ENCODE measurements around the gene SLC38A4. TPM values are rescaled to one million over a fixed set of nuclear protein-coding genes. Genes with fewer than 3 reads are reported as not detected.
A peak's percentile ranks its signal among the peaks of the same experiment; 100 is the strongest.

Gene SLC38A4
- total RNA-seq, 1 experiment from 2014 or later: 20.1 TPM

- CTCF ChIA-PET: no interaction called here
- BruUV-seq (replicated peaks): no TSS peak
- H3K9me3 ChIP-seq: no peaks in the 10 kb centered on the region
- intact Hi-C loops (cut with micrococcal nuclease; ENCODE audit: unreplicated experiment): no loop called here
- peaks cover 48% of the 10 kb centered on the region for H3K4me1 ChIP-seq
- Mint-ChIP-seq H3K4me3 (ENCODE audit: unreplicated experiment) (no peak overlapping the region), H3K27ac (ENCODE audit: unreplicated experiment) (no peak overlapping the region), H3K27me3 (ENCODE audit: insufficient read depth, unreplicated experiment) (no peaks in the 10 kb centered on the region), H3K36me3 (ENCODE audit: insufficient read depth, unreplicated experiment) (peaks cover 5% of the 10 kb centered on the region), H3K4me1 (ENCODE audit: low read depth, unreplicated experiment) (peaks cover 41% of the 10 kb centered on the region), H3K9me3 (ENCODE audit: unreplicated experiment) (no peaks in the 10 kb centered on the region)
- H3K4me3 ChIP-seq (ENCODE audit: low read depth, low read length): no peak overlapping the region
- H3K36me3 ChIP-seq (ENCODE audit: control insufficient read depth, insufficient read depth, low read length): no peaks in the 10 kb centered on the region
- POLR2A ChIA-PET: no interaction called here
- no peaks in the 10 kb centered on the region for H3K27me3 ChIP-seq (replicated peaks; ENCODE audit: control insufficient read depth, insufficient read depth, low read length)
- no peak for TF ChIP-seq CTCF (IDR thresholded peaks at IDR 0.05; ENCODE audit: insufficient read depth in 1 of 2, low read depth in 1 of 2, low read length in 1 of 2, severe bottlenecking in 1 of 2, unreplicated experiment in 1 of 2)
- DNase-seq: no peak
Measured at GRCh38 chr12:46774322-46774633, 51.5 kb downstream of the SLC38A4 start.

GRCh38 chr12:46773586-46774321 is 52.0 kb downstream of the SLC38A4 start:
- Histone ChIP-seq H3K4me1 (peaks cover 53% of the 10 kb centered on the region), H3K36me3 (ENCODE audit: control insufficient read depth, insufficient read depth, low read length) (no peaks in the 10 kb centered on the region), H3K4me3 (ENCODE audit: low read depth, low read length) (no peak overlapping the region), H3K27me3 (replicated peaks; ENCODE audit: control insufficient read depth, insufficient read depth, low read length) (no peaks in the 10 kb centered on the region), H3K9me3 (no peaks in the 10 kb centered on the region)
- peaks cover 5% of the 10 kb centered on the region for H3K36me3 Mint-ChIP-seq (ENCODE audit: insufficient read depth, unreplicated experiment)
- TF ChIP-seq CTCF (IDR thresholded peaks at IDR 0.05; ENCODE audit: insufficient read depth in 1 of 2, low read depth in 1 of 2, low read length in 1 of 2, severe bottlenecking in 1 of 2, unreplicated experiment in 1 of 2): no peak
- ChIA-PET CTCF (no interaction called here), POLR2A (no interaction called here)
- peaks cover 45% of the 10 kb centered on the region for H3K4me1 Mint-ChIP-seq (ENCODE audit: low read depth, unreplicated experiment)
- no peaks in the 10 kb centered on the region for H3K9me3 Mint-ChIP-seq (ENCODE audit: unreplicated experiment)
- H3K4me3 Mint-ChIP-seq (ENCODE audit: unreplicated experiment): no peak overlapping the region
- BruUV-seq (replicated peaks): no TSS peak
- no peak for DNase-seq
- intact Hi-C loops (cut with micrococcal nuclease; ENCODE audit: unreplicated experiment): no loop called here
- no peak overlapping the region for H3K27ac Mint-ChIP-seq (ENCODE audit: unreplicated experiment)
- no peaks in the 10 kb centered on the region for H3K27me3 Mint-ChIP-seq (ENCODE audit: insufficient read depth, unreplicated experiment)

GRCh38 chr12:46771268-46771827 is 54.4 kb downstream of the SLC38A4 start:
- Histone ChIP-seq H3K9me3 (no peaks in the 10 kb centered on the region), H3K27me3 (replicated peaks; ENCODE audit: control insufficient read depth, insufficient read depth, low read length) (no peaks in the 10 kb centered on the region), H3K4me1 (peaks cover 55% of the 10 kb centered on the region), H3K4me3 (ENCODE audit: low read depth, low read length) (no peak overlapping the region), H3K36me3 (ENCODE audit: control insufficient read depth, insufficient read depth, low read length) (no peaks in the 10 kb centered on the region)
- DNase-seq: no peak
- Mint-ChIP-seq H3K27me3 (ENCODE audit: insufficient read depth, unreplicated experiment) (no peaks in the 10 kb centered on the region), H3K4me3 (ENCODE audit: unreplicated experiment) (no peak overlapping the region), H3K27ac (ENCODE audit: unreplicated experiment) (peak overlapping the region; percentile 81), H3K36me3 (ENCODE audit: insufficient read depth, unreplicated experiment) (peaks cover 5% of the 10 kb centered on the region), H3K9me3 (ENCODE audit: unreplicated experiment) (no peaks in the 10 kb centered on the region), H3K4me1 (ENCODE audit: low read depth, unreplicated experiment) (peaks cover 47% of the 10 kb centered on the region)
- ChIA-PET POLR2A (no interaction called here), CTCF (interaction anchor here (1.3 kb wide), 1 partner anchor 25 kb away, joined by 5 read pairs; no protein-coding TSS in a partner anchor)
- intact Hi-C loops (cut with micrococcal nuclease; ENCODE audit: unreplicated experiment): loop anchor here (2.0 kb wide), 2 partner anchors 55 to 163 kb away; no protein-coding TSS in a partner anchor
- no TSS peak for BruUV-seq (replicated peaks)
- TF ChIP-seq CTCF (IDR thresholded peaks at IDR 0.05; ENCODE audit: insufficient read depth in 1 of 2, low read depth in 1 of 2, low read length in 1 of 2, severe bottlenecking in 1 of 2, unreplicated experiment in 1 of 2): no peak

Measured in Caco-2 (cell line).